IMR-90 (cell line): ENCODE measurements around the gene GLRX2. TPM values are rescaled to one million over a fixed set of nuclear protein-coding genes. Genes with fewer than 3 reads are reported as not detected.
A peak's percentile ranks its signal among the peaks of the same experiment; 100 is the strongest.

Experiments used
- ATAC-seq: fragments of 200-7000 bp; cut with Tn5 transposase; 2 replicates; pipeline ENCODE4 v1.9.1; 2020; ENCODE audit warnings: low read depth, mild to moderate bottlenecking, moderate library complexity
- BruUV-seq: library from RNA; stranded (reverse); fragments of 400-500 nt; replicated peaks from 2 replicates; lab custom pipeline; 2021; lab: Mats Ljungman, UMichigan
- CTCF ChIA-PET: fragments of 300-600 bp; formaldehyde crosslinking; extraction: SDS; loops from one replicate; lab custom pipeline; 2021; ENCODE audit warnings: antibody characterized with exemption; lab: Yijun Ruan, JAX
- POLR2A ChIA-PET: fragments of 300-600 bp; sonication (Branson Sonifier 250); formaldehyde crosslinking; loops from one replicate; lab custom pipeline; 2022; ENCODE audit warnings: antibody characterized with exemption; ENCODE audit not compliant: unreplicated experiment; lab: Charles Lee
- DNase-seq: peaks from one replicate; pipeline ENCODE4 v3.0.0; 2013
- H2AFZ ChIP-seq: replicated peaks from 2 replicates; pipeline ENCODE3; 2013; ENCODE audit warnings: low read length, mild to moderate bottlenecking; ENCODE audit not compliant: poor library complexity
- H2AK5ac ChIP-seq: 2 replicates; pipeline ENCODE4 v1.6.1; 2013; ENCODE audit warnings: low read depth, low read length, inconsistent platforms
- H2AK9ac ChIP-seq: replicated peaks from 2 replicates; pipeline ENCODE3; 2013; ENCODE audit warnings: mild to moderate bottlenecking, low read depth, low read length, moderate library complexity; ENCODE audit not compliant: poor library complexity
- H2BK120ac ChIP-seq: 2 replicates; pipeline ENCODE4 v1.6.1; 2013; ENCODE audit warnings: low read depth, low read length, inconsistent platforms
- H2BK15ac ChIP-seq: 3 replicates; pipeline ENCODE4 v1.6.1; 2013; ENCODE audit warnings: low read depth, low read length, inconsistent platforms
- H2BK20ac ChIP-seq: 2 replicates; pipeline ENCODE4 v1.6.1; 2013; ENCODE audit warnings: low read depth, mild to moderate bottlenecking, inconsistent platforms, low read length, moderate library complexity
- H2BK5ac ChIP-seq: 2 replicates; pipeline ENCODE4 v1.6.1; 2013; ENCODE audit warnings: mild to moderate bottlenecking, low read depth, low read length, inconsistent platforms; ENCODE audit not compliant: poor library complexity, severe bottlenecking
- H3K14ac ChIP-seq: replicated peaks from 2 replicates; pipeline ENCODE4 v1.6.1; 2013; ENCODE audit warnings: low read depth, low read length, inconsistent platforms
- H3K18ac ChIP-seq: 2 replicates; pipeline ENCODE4 v1.6.1; 2013; ENCODE audit warnings: low read depth, low read length, control low read depth
- H3K23ac ChIP-seq: 2 replicates; pipeline ENCODE4 v1.6.1; 2013; ENCODE audit warnings: low read depth, low read length, inconsistent platforms
- H3K27ac ChIP-seq: 2 replicates; pipeline ENCODE4 v1.5.1; 2013; ENCODE audit warnings: mild to moderate bottlenecking, control low read depth, low read length; ENCODE audit not compliant: insufficient read depth
- H3K27me3 ChIP-seq: 2 replicates; pipeline ENCODE4 v1.6.1; 2013; ENCODE audit warnings: low read length; ENCODE audit not compliant: control insufficient read depth, insufficient read depth
- H3K36me3 ChIP-seq: 2 replicates; pipeline ENCODE4 v1.6.1; 2013; ENCODE audit warnings: low read length, mixed read lengths; ENCODE audit not compliant: control insufficient read depth, insufficient read depth
- H3K4ac ChIP-seq: 2 replicates; pipeline ENCODE4 v1.6.1; 2013; ENCODE audit warnings: low read depth, low read length, inconsistent platforms
- H3K4me1 ChIP-seq: 2 replicates; pipeline ENCODE4 v1.6.1; 2013; ENCODE audit warnings: low read length, mixed read lengths; ENCODE audit not compliant: control insufficient read depth, insufficient read depth
- H3K4me2 ChIP-seq: 2 replicates; pipeline ENCODE4 v1.6.1; 2013; ENCODE audit warnings: low read depth, mild to moderate bottlenecking, control low read depth, low read length, moderate library complexity
- H3K4me3 ChIP-seq: 2 replicates; pipeline ENCODE4 v1.5.1; 2013; ENCODE audit warnings: low read depth, mild to moderate bottlenecking, control low read depth, low read length, moderate library complexity; ENCODE audit not compliant: insufficient read depth
- H3K56ac ChIP-seq: 2 replicates; pipeline ENCODE4 v1.6.1; 2013; ENCODE audit warnings: low read length, inconsistent platforms; ENCODE audit not compliant: insufficient read depth; ENCODE audit errors: extremely low read depth
- H3K79me1 ChIP-seq, 2 experiments: 2 replicates each; pipeline ENCODE4 v1.6.1; 2013; ENCODE audit warnings: low read length in 2 of 2, inconsistent platforms in 1 of 2, low read depth in 1 of 2
- H3K9ac ChIP-seq: 2 replicates; pipeline ENCODE4 v1.6.1; 2013; ENCODE audit warnings: low read depth, low read length, control low read depth
- H3K9me1 ChIP-seq: 2 replicates; pipeline ENCODE4 v1.6.1; 2013; ENCODE audit warnings: low read length, inconsistent platforms; ENCODE audit not compliant: insufficient read depth
- H3K9me3 ChIP-seq: 2 replicates; pipeline ENCODE4 v1.6.1; 2013; ENCODE audit warnings: low read length; ENCODE audit not compliant: control insufficient read depth, insufficient read depth
- H4K20me1 ChIP-seq: 2 replicates; pipeline ENCODE4 v1.6.1; 2013; ENCODE audit warnings: low read length, inconsistent platforms; ENCODE audit not compliant: insufficient read depth
- H4K5ac ChIP-seq: 2 replicates; pipeline ENCODE4 v1.6.1; 2013; ENCODE audit warnings: mild to moderate bottlenecking, low read depth, low read length, control low read depth
- H4K8ac ChIP-seq, 2 experiments: 2 replicates each; pipeline ENCODE4 v1.6.1; 2013; ENCODE audit warnings: low read depth in 2 of 2, low read length in 2 of 2, control low read depth in 1 of 2, inconsistent platforms in 1 of 2
- H4K91ac ChIP-seq: 2 replicates; pipeline ENCODE4 v1.6.1; 2013; ENCODE audit warnings: low read depth, low read length, inconsistent platforms; ENCODE audit not compliant: insufficient read depth
- BHLHE40 ChIP-seq: fragments of 150-350 bp; IDR thresholded peaks from 2 replicates; pipeline ENCODE4 v1.6.1; 2016; ENCODE audit warnings: mild to moderate bottlenecking, low read depth, low read length
- CEBPB ChIP-seq: IDR thresholded peaks from 2 replicates; pipeline ENCODE4 v1.6.1; 2012; ENCODE audit warnings: low read depth, low read length, improper control_type of control experiment
- CHD1 ChIP-seq: IDR thresholded peaks from 2 replicates; pipeline ENCODE4 v1.6.1; 2012; ENCODE audit warnings: low read depth, low read length, improper control_type of control experiment
- FOS ChIP-seq: fragments of 150-350 bp; IDR thresholded peaks from 2 replicates; pipeline ENCODE4 v1.6.1; 2016; ENCODE audit warnings: low read depth, low read length
- MAFK ChIP-seq: IDR thresholded peaks from 2 replicates; pipeline ENCODE4 v1.6.1; 2012; ENCODE audit warnings: low read depth, low read length, improper control_type of control experiment
- MAZ ChIP-seq: IDR thresholded peaks from 2 replicates; pipeline ENCODE4 v1.6.1; 2012; ENCODE audit warnings: low read depth, mild to moderate bottlenecking, low read length, improper control_type of control experiment, moderate library complexity, borderline replicate concordance
- MXI1 ChIP-seq: IDR thresholded peaks from 2 replicates; pipeline ENCODE4 v1.6.1; 2012; ENCODE audit warnings: low read depth, mild to moderate bottlenecking, low read length, moderate library complexity, borderline replicate concordance
- NFE2L2 ChIP-seq: fragments of 150-350 bp; IDR thresholded peaks from 2 replicates; pipeline ENCODE4 v1.6.1; 2016; ENCODE audit warnings: low read depth, mild to moderate bottlenecking, low read length
- POLR2A ChIP-seq: IDR thresholded peaks from 2 replicates; pipeline ENCODE4 v1.6.1; 2012; ENCODE audit warnings: mild to moderate bottlenecking, low read depth, low read length
- RAD21 ChIP-seq: IDR thresholded peaks from 2 replicates; pipeline ENCODE4 v1.6.1; 2012; ENCODE audit warnings: low read length, improper control_type of control experiment
- RCOR1 ChIP-seq: IDR thresholded peaks from 2 replicates; pipeline ENCODE4 v1.6.1; 2012; ENCODE audit warnings: mild to moderate bottlenecking, low read length, improper control_type of control experiment; ENCODE audit not compliant: insufficient replicate concordance
- RFX5 ChIP-seq: IDR thresholded peaks from 2 replicates; pipeline ENCODE4 v1.8.0; 2012; ENCODE audit warnings: low read depth, mild to moderate bottlenecking, low read length, moderate library complexity
- SMC3 ChIP-seq: fragments of 150-350 bp; IDR thresholded peaks from 2 replicates; pipeline ENCODE4 v1.6.1; 2016; ENCODE audit warnings: low read depth, mild to moderate bottlenecking, antibody characterized with exemption, low read length, moderate library complexity
- WGBS, 2 experiments: methylation state at CpG; one replicate each; pipeline versions ENCODE4 v1.1.5 to v1.1.7; 2013; ENCODE audit warnings: missing lambda C conversion rate in 2 of 2; ENCODE audit not compliant: insufficient read length in 1 of 2; ENCODE audit errors: extremely low coverage in 2 of 2; 5-methylcytosine and 5-hydroxymethylcytosine counted together
- dilution Hi-C: fragments of 300-500 bp; cut with HindIII; formaldehyde crosslinking; loops from one replicate; pipeline ENCODE4 v1.14.3; 2018; ENCODE audit warnings: low sequenced_read_pairs; ENCODE audit not compliant: unreplicated experiment
- in situ Hi-C: fragments of 300-500 bp; cut with MboI; formaldehyde crosslinking; loops from 3 replicates; pipeline ENCODE4 v1.14.3; 2019; ENCODE audit warnings: low sequenced_read_pairs, inconsistent platforms, mixed read lengths
- intact Hi-C: fragments of 100-400 bp; cut with micrococcal nuclease; formaldehyde crosslinking; loops from 2 replicates; pipeline ENCODE4 v1.10.0; 2022
- polyA plus RNA-seq, 3 experiments: library from polyadenylated mRNA; depleted of rRNA; stranded (reverse); fragments of >200 nt; gene quantifications; 2 replicates each; pipeline ENCODE4 v1.2.3, GENCODE V29; 2012; ENCODE audit warnings: low replicate concordance in 1 of 3
- total RNA-seq: library from RNA; depleted of rRNA; stranded (reverse); fragments of >200 nt; gene quantifications from 2 replicates; pipeline ENCODE4 v1.2.3, GENCODE V29; 2012
- TF ChIP-seq, protein P1 (sequence below): fragments of 150-350 bp; IDR thresholded peaks from 2 replicates; pipeline ENCODE4 v1.6.1; 2016; ENCODE audit warnings: low read depth, mild to moderate bottlenecking, low read length, moderate library complexity, borderline replicate concordance
- TF ChIP-seq, protein P2 (sequence below): conservative IDR thresholded peaks from 2 replicates; pipeline ENCODE4 v1.5.1; 2012; ENCODE audit warnings: mild to moderate bottlenecking, low read depth, low read length, improper control_type of control experiment
- TF ChIP-seq, protein P3 (sequence below): fragments of 150-350 bp; IDR thresholded peaks from 2 replicates; pipeline ENCODE4 v1.6.1; 2017; ENCODE audit warnings: mild to moderate bottlenecking, antibody characterized with exemption, low read length, low read depth

GLRX2 gene
- total and polyA plus RNA-seq, 2 of the 4 experiments (the other 2 are of a cell fraction): 2.0 to 15.9 TPM

DNA sequence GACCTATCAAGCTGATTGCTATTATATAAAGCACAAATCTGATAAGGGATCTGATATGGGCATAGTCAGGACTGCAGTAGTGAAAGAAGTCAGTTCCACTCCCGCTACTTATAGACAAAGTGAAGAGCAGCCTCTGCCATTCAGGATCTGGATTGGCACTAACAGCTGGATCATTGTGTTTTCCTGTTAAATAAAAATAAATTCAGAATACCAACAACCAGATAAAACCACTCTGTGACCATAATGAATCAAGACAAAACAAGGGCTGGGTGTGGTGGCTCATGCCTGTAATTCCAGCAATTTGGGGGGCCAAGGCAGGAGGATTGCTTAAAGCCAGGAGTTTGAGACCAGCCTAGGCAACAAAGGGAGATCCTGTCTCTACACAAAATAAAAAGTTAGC, 5.0 kb upstream of the GLRX2 start:
- dilution Hi-C loops: no loop called here
- Histone ChIP-seq H2AFZ (no peak overlapping the region), H3K18ac (0 out of 2 replicates have a peak overlapping the region, but pooled peaks have one; percentile 58), H3K4me1 (peaks cover 9% of the 10 kb centered on the region), H3K27ac (no peak overlapping the region), H3K4me2 (no peak overlapping the region), H2BK15ac (peak overlapping the region; percentile 85; the same call in 2 of the 3 replicates), H3K27me3 (no peaks in the 10 kb centered on the region), H3K9me3 (no peaks in the 10 kb centered on the region), H3K9me1 (peaks cover 9% of the 10 kb centered on the region), H4K91ac (no peak overlapping the region; the same call in 1 of the 2 replicates), H3K23ac (0 out of 2 replicates have a peak overlapping the region, but pooled peaks have one; percentile 3), H2AK5ac (no peak overlapping the region; the same call in 1 of the 2 replicates), H3K79me1 (no peaks in the 10 kb centered on the region), H3K56ac (no peak overlapping the region), H4K8ac (no peak overlapping the region), H3K4ac (peak overlapping the region; percentile 26), H3K4me3 (no peak overlapping the region), H3K14ac (no peak overlapping the region; the same call in 1 of the 2 replicates), H2AK9ac (no peak overlapping the region), H3K9ac (no peak overlapping the region), H3K36me3 (no peaks in the 10 kb centered on the region), H4K5ac (no peak overlapping the region), H2BK20ac (peak overlapping the region; percentile 77; the same call in 1 of the 2 replicates), H2BK5ac (no peak overlapping the region), H4K20me1 (no peaks in the 10 kb centered on the region), H2BK120ac (peak overlapping the region; percentile 63; the same call in 1 of the 2 replicates)
- intact Hi-C loops: no loop called here
- ChIA-PET CTCF (no interaction called here), POLR2A (no interaction called here)
- DNase-seq: no peak
- BruUV-seq: no TSS peak
- no CpG with 5 or more reads among the region's 1 CpG for WGBS, 2 experiments
- TF ChIP-seq POLR2A: no peak
- no peak for TF ChIP-seq CHD1
- TF ChIP-seq, protein P1, sequence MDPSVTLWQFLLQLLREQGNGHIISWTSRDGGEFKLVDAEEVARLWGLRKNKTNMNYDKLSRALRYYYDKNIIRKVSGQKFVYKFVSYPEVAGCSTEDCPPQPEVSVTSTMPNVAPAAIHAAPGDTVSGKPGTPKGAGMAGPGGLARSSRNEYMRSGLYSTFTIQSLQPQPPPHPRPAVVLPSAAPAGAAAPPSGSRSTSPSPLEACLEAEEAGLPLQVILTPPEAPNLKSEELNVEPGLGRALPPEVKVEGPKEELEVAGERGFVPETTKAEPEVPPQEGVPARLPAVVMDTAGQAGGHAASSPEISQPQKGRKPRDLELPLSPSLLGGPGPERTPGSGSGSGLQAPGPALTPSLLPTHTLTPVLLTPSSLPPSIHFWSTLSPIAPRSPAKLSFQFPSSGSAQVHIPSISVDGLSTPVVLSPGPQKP: no peak
- TF ChIP-seq MAZ: no peak
- TF ChIP-seq BHLHE40: no peak
- TF ChIP-seq RCOR1: no peak
- no peak for TF ChIP-seq NFE2L2
- TF ChIP-seq MXI1: no peak
- TF ChIP-seq RAD21: no peak
- no peak for TF ChIP-seq CEBPB
- no peak for TF ChIP-seq MAFK
- no peak for TF ChIP-seq RFX5
- TF ChIP-seq, protein P2, sequence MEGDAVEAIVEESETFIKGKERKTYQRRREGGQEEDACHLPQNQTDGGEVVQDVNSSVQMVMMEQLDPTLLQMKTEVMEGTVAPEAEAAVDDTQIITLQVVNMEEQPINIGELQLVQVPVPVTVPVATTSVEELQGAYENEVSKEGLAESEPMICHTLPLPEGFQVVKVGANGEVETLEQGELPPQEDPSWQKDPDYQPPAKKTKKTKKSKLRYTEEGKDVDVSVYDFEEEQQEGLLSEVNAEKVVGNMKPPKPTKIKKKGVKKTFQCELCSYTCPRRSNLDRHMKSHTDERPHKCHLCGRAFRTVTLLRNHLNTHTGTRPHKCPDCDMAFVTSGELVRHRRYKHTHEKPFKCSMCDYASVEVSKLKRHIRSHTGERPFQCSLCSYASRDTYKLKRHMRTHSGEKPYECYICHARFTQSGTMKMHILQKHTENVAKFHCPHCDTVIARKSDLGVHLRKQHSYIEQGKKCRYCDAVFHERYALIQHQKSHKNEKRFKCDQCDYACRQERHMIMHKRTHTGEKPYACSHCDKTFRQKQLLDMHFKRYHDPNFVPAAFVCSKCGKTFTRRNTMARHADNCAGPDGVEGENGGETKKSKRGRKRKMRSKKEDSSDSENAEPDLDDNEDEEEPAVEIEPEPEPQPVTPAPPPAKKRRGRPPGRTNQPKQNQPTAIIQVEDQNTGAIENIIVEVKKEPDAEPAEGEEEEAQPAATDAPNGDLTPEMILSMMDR: no peak
- TF ChIP-seq SMC3: no peak
- TF ChIP-seq, protein P3, sequence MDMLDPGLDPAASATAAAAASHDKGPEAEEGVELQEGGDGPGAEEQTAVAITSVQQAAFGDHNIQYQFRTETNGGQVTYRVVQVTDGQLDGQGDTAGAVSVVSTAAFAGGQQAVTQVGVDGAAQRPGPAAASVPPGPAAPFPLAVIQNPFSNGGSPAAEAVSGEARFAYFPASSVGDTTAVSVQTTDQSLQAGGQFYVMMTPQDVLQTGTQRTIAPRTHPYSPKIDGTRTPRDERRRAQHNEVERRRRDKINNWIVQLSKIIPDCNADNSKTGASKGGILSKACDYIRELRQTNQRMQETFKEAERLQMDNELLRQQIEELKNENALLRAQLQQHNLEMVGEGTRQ: no peak
- TF ChIP-seq FOS: no peak
- in situ Hi-C loops: loop anchor here (10.0 kb wide), 1 partner anchor 635 kb away; no protein-coding TSS in a partner anchor
- no peak for ATAC-seq
